CD14-positive monocyte (primary cell): ENCODE measurements around the gene APOD. TPM values are rescaled to one million over a fixed set of nuclear protein-coding genes. Genes with fewer than 3 reads are reported as not detected.
"Not testable (repeated sequence)": the region's sequence is repeated elsewhere in the genome, so short reads cannot be mapped to it uniquely, and the experiment has no call there.

Source experiments
- DNase-seq, 3 donors: peaks; one replicate each; pipeline ENCODE4 v3.0.0-alpha.2; 2011 to 2022
- H2AFZ ChIP-seq: 2 replicates; pipeline ENCODE4 v1.6.0; 2012; ENCODE audit warnings: mild to moderate bottlenecking, low read depth, low read length, inconsistent platforms; ENCODE audit not compliant: insufficient read depth, poor library complexity, severe bottlenecking
- H3K27ac ChIP-seq, 2 donors: 1 replicate in 1 of 2; 2 replicates in 1 of 2; pipeline ENCODE4 v1.5.1; 2012 to 2013; ENCODE audit warnings: low read length in 2 of 2, control low read depth in 1 of 2, inconsistent platforms in 1 of 2, low read depth in 1 of 2, mild to moderate bottlenecking in 1 of 2
- H3K27me3 ChIP-seq, 2 donors: one replicate each; pipeline versions ENCODE4 v1.6.0 to v1.6.1; 2011 to 2013; ENCODE audit warnings: low read length in 2 of 2; ENCODE audit not compliant: control insufficient read depth in 2 of 2, insufficient read depth in 2 of 2
- H3K36me3 ChIP-seq, 2 donors: replicated peaks in 1 of 2; 1 replicate in 1 of 2; 2 replicates in 1 of 2; pipeline versions ENCODE4 v1.5.1 to v1.6.1; 2012 to 2013; ENCODE audit warnings: low read length in 2 of 2, control low read depth in 1 of 2, inconsistent platforms in 1 of 2, mild to moderate bottlenecking in 1 of 2; ENCODE audit not compliant: insufficient read depth in 2 of 2, control insufficient read depth in 1 of 2
- H3K4me1 ChIP-seq, 2 donors: 1 replicate in 1 of 2; 2 replicates in 1 of 2; pipeline versions ENCODE4 v1.5.1 to v1.6.1; 2012 to 2013; ENCODE audit warnings: low read length in 2 of 2, control low read depth in 1 of 2, inconsistent platforms in 1 of 2, mild to moderate bottlenecking in 1 of 2, moderate library complexity in 1 of 2; ENCODE audit not compliant: insufficient read depth in 2 of 2, control insufficient read depth in 1 of 2
- H3K4me2 ChIP-seq: replicated peaks from 2 replicates; pipeline ENCODE3; 2012; ENCODE audit warnings: low read length, moderate library complexity, mild to moderate bottlenecking; ENCODE audit not compliant: poor library complexity, severe bottlenecking; ENCODE audit errors: extremely low read depth
- H3K4me3 ChIP-seq, 3 experiments: fragments of 200-600 bp in 1 of 3; sonication (generic) in 1 of 3; replicated peaks in 1 of 3; 1 replicate in 2 of 3; 2 replicates in 1 of 3; pipeline ENCODE4 v1.5.1; 2011 to 2013; ENCODE audit warnings: low read length in 3 of 3, mild to moderate bottlenecking in 3 of 3, control low read depth in 2 of 3, low read depth in 2 of 3, inconsistent platforms in 1 of 3, moderate library complexity in 1 of 3
- H3K79me2 ChIP-seq: 2 replicates; pipeline ENCODE4 v1.6.0; 2012; ENCODE audit warnings: mild to moderate bottlenecking, control low read depth, inconsistent platforms, low read length, moderate library complexity; ENCODE audit not compliant: insufficient read depth
- H3K9ac ChIP-seq: 2 replicates; pipeline ENCODE4 v1.6.0; 2017; ENCODE audit warnings: low read length, mild to moderate bottlenecking; ENCODE audit not compliant: insufficient read depth, poor library complexity, severe bottlenecking
- H3K9me3 ChIP-seq, 2 donors: replicated peaks in 1 of 2; 1 replicate in 1 of 2; 2 replicates in 1 of 2; pipeline versions ENCODE4 v1.5.1 to v1.6.1; 2012 to 2013; ENCODE audit warnings: low read length in 2 of 2, control low read depth in 1 of 2; ENCODE audit not compliant: control insufficient read depth in 1 of 2, insufficient read depth in 1 of 2
- H4K20me1 ChIP-seq: 2 replicates; pipeline ENCODE4 v1.6.0; 2012; ENCODE audit warnings: mild to moderate bottlenecking, low read length, control low read depth, moderate library complexity; ENCODE audit not compliant: insufficient read depth
- H3K27ac Mint-ChIP-seq, 7 donors: one replicate each; pipeline ENCODE4 v1.8.0; 2020; ENCODE audit warnings: mild to moderate bottlenecking in 7 of 7, mixed read lengths in 7 of 7, moderate library complexity in 6 of 7, inconsistent platforms in 2 of 7
- H3K27me3 Mint-ChIP-seq, 3 donors: one replicate each; pipeline ENCODE4 v1.8.0; 2021 to 2022; ENCODE audit warnings: low read depth in 3 of 3, mild to moderate bottlenecking in 3 of 3, mixed read lengths in 3 of 3, moderate library complexity in 3 of 3, inconsistent platforms in 1 of 3
- H3K36me3 Mint-ChIP-seq, 2 donors: one replicate each; pipeline ENCODE4 v1.8.0; 2020; ENCODE audit warnings: mixed read lengths in 2 of 2, inconsistent platforms in 1 of 2, mild to moderate bottlenecking in 1 of 2
- H3K4me1 Mint-ChIP-seq: one replicate; pipeline ENCODE4 v1.8.0; 2020; ENCODE audit warnings: mild to moderate bottlenecking, mixed read lengths
- H3K4me3 Mint-ChIP-seq, 2 donors: one replicate each; pipeline ENCODE4 v1.8.0; 2020; ENCODE audit warnings: mild to moderate bottlenecking in 2 of 2, mixed read lengths in 2 of 2, moderate library complexity in 1 of 2
- H3K9me3 Mint-ChIP-seq, 7 donors: one replicate each; pipeline ENCODE4 v1.8.0; 2020 to 2022; ENCODE audit warnings: mixed read lengths in 7 of 7, mild to moderate bottlenecking in 6 of 7, moderate library complexity in 6 of 7, inconsistent platforms in 2 of 7
- CTCF ChIP-seq: fragments of 200-600 bp; IDR thresholded peaks from one replicate; pipeline ENCODE4 v1.8.0; 2022; ENCODE audit warnings: antibody characterized with exemption, mild to moderate bottlenecking
- WGBS: methylation state at CpG from one replicate; pipeline ENCODE4 v1.1.5; 2013; ENCODE audit warnings: missing lambda C conversion rate; ENCODE audit not compliant: insufficient coverage; 5-methylcytosine and 5-hydroxymethylcytosine counted together
- intact Hi-C, 2 donors: fragments of 100-400 bp; cut with micrococcal nuclease; formaldehyde crosslinking; loops; one replicate each; pipeline versions ENCODE4 v1.15.0 to v1.15.1; 2023
- polyA plus RNA-seq, 3 donors: library from polyadenylated mRNA; depleted of rRNA in 1 of 3; unstranded in 2 of 3; stranded (reverse) in 1 of 3; fragments of 300-500 nt in 2 of 3; fragments of >200 nt in 1 of 3; fragmentation: Illumina TruSeq in 2 of 3; gene quantifications; 1 replicate in 2 of 3; 2 replicates in 1 of 3; pipeline ENCODE4 v1.2.3, GENCODE V29; 2012 to 2021

Gene APOD
- polyA plus RNA-seq, 3 donors, result not detected

- no peak for TF ChIP-seq CTCF
- no peak overlapping the region for H3K4me3 Mint-ChIP-seq
- no peak overlapping the region for H3K4me3 ChIP-seq
- 86% methylated on average over 6 of the region's 9 CpGs for WGBS
- H4K20me1 ChIP-seq, result no peaks in the 10 kb centered on the region
- no peaks in the 10 kb centered on the region for H3K4me1 ChIP-seq
- H3K36me3 Mint-ChIP-seq, result no peaks in the 10 kb centered on the region
- no peaks in the 10 kb centered on the region for H3K9me3 ChIP-seq
- H3K27ac ChIP-seq, result no peak overlapping the region
- intact Hi-C loops, result no loop called here
- peaks cover 0 to 2% (median 1%) of the 10 kb centered on the region in 7 donors for H3K9me3 Mint-ChIP-seq
- H3K27me3 ChIP-seq, result no peaks in the 10 kb centered on the region
- no peak for DNase-seq
- no peaks in the 10 kb centered on the region for H3K79me2 ChIP-seq
- H3K36me3 ChIP-seq, result no peaks in the 10 kb centered on the region
- H3K27ac Mint-ChIP-seq, result no peak overlapping the region
- H2AFZ ChIP-seq, result no peak overlapping the region
- no peak overlapping the region for H3K9ac ChIP-seq
- H3K4me2 ChIP-seq, result no peak overlapping the region
- H3K27me3 Mint-ChIP-seq, result peaks cover 5 to 11% (median 7%) of the 10 kb centered on the region in 3 donors
- peaks cover 1% of the 10 kb centered on the region for H3K4me1 Mint-ChIP-seq
These were observed 32.9 kb upstream of the APOD start for GRCh38 chr3:195616681-195617080.

GRCh38 chr3:195615952-195616537 lies 32.3 kb upstream of the APOD start:
- intact Hi-C loops, H3K27ac Mint-ChIP-seq: not testable (repeated sequence)
- WGBS, result 100% methylated on average over 2 of the region's 15 CpGs

GRCh38 chr3:195614672-195615504 lies 31.1 kb upstream of the APOD start:
- H3K27me3 ChIP-seq, H3K9me3 ChIP-seq, H3K36me3 Mint-ChIP-seq, H2AFZ ChIP-seq, H3K9me3 Mint-ChIP-seq, H3K27ac Mint-ChIP-seq, H3K4me3 ChIP-seq, H3K79me2 ChIP-seq, intact Hi-C loops, DNase-seq, H3K36me3 ChIP-seq, H3K4me2 ChIP-seq, H3K27ac ChIP-seq, H3K4me1 ChIP-seq, H3K4me3 Mint-ChIP-seq, H3K9ac ChIP-seq, H4K20me1 ChIP-seq, H3K4me1 Mint-ChIP-seq: not testable (repeated sequence)
- peaks cover 5 to 11% (median 7%) of the 10 kb centered on the region in 3 donors for H3K27me3 Mint-ChIP-seq
- WGBS, result no CpG with 5 or more reads among the region's 16 CpGs

More at GRCh38 chr3:195615952-195616537, 32.3 kb upstream of the APOD start:
- peaks cover 5 to 11% (median 7%) of the 10 kb centered on the region in 3 donors for H3K27me3 Mint-ChIP-seq
- DNase-seq, H3K79me2 ChIP-seq, H2AFZ ChIP-seq, H3K36me3 Mint-ChIP-seq, H3K27ac ChIP-seq, H3K4me3 ChIP-seq, H3K4me2 ChIP-seq, H3K4me1 Mint-ChIP-seq, H3K36me3 ChIP-seq, H3K9me3 ChIP-seq, H3K4me3 Mint-ChIP-seq, H4K20me1 ChIP-seq, H3K9me3 Mint-ChIP-seq, H3K4me1 ChIP-seq, H3K27me3 ChIP-seq, H3K9ac ChIP-seq: not testable (repeated sequence)
